ENCODE data around the gene KCNIP3.
"Not testable (repeated sequence)": the region's sequence is repeated elsewhere in the genome, so short reads cannot be mapped to it uniquely, and the experiment has no call there.

Gene KCNIP3

DNA sequence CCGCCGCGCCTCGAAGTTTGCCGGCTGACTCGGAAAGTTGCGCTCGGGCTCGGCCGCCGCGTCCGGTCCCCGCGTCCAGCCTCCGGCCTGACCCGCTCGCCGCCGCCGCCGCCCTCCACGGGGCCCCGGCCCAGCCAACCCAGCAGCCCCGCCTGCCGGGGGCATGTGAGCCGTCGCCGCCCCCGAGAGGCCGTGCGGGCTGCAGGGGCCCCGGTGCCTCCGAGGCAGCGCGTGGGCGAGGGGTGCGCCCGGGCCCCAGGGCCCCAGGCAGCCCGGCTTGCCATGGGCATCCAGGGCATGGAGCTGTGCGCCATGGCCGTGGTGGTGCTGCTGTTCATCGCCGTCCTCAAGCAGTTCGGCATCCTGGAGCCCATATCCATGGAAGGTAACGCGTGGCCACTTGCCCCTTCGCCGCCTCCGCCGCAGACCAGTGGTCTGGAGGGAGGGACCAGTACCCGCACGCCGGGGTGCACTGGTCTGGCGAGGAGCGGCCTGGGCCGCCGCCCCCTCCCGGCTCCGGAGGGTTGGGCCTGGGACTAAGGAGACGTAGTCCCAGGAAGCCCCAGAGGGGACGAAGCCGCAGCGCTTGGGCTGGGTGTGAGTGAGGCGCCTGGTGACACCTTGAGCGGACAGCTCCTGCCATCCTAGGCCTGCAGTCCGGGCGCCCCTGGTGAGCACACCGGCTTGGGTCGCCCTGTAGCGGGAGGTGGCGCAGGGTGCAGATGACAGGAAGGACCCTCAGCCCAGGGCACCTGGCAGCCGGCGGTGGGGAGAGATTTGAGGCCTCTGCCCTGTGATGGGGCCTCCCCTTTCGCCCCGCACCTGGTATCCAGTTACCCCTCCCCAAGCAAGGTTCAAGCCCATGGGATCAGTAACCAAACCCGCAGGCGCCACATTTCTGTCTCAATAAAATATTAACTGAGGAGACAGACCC, 49.9 kb downstream of the KCNIP3 start:
- no peak for DNase-seq (ENCODE audit: extremely low read depth in 1 of 2, low read depth in 1 of 2)

DNA sequence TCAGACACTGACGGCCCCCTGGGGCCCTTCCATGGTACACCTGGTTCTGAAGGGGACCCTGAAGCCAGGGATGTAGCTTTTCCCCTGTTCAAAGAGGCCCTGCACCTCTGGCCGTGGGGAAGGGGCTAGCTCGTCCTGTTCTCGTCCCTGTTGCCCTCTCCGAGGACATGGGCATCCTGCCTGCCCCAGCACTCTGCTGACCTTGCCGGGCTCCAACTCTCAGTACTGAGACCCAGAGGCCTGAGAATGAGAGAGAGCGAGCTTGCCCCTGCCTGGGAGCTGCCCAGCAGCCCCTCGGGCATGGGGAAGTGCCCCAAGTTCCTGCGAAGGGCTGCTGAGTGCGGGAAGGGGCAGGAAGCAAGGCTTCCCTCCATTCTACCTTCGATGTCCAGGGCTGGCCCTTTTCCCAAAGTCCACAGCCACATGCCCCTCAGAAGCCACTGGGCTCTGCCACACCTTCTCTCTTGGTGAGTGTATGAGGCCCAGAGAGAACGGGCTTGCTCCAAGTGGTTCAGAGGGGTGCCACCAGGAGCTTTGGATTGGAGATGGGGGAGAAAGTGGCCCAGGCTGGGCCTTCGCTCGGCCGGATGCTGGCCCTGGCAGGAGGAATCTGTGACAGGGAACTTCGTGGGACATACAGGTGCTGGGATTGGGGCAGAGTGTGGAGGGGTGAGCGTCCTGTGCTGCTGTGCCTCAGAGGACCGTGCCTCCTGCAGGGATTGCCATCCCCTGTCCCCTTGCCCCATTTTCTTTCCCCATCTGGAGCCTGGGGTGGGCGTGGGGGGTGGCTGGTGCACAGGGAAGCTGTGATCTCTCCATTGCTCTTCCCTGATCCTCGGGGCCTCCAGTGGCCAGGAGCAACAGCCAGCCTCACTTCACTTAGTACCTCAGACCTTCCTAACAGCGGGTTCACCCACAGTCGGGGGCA, 50.8 kb downstream of the KCNIP3 start:
- DNase-seq (ENCODE audit: extremely low read depth in 1 of 2, low read depth in 1 of 2) = no peak

- DNase-seq (ENCODE audit: extremely low read depth in 1 of 2, low read depth in 1 of 2) = no peak
Observed at GRCh38 chr2:95348609-95349567, 51.7 kb downstream of the KCNIP3 start.

- DNase-seq (ENCODE audit: extremely low read depth in 1 of 2, low read depth in 1 of 2) = no peak
Observed at GRCh38 chr2:95349568-95350322, 52.6 kb downstream of the KCNIP3 start.

GRCh38 chr2:95350368-95350767, 53.2 kb downstream of the KCNIP3 start:
- no peak for DNase-seq (ENCODE audit: extremely low read depth in 1 of 2, low read depth in 1 of 2)

GRCh38 chr2:95350774-95351597, 53.8 kb downstream of the KCNIP3 start:
- no peak for DNase-seq (ENCODE audit: extremely low read depth in 1 of 2, low read depth in 1 of 2)

GRCh38 chr2:95351598-95351915, 54.4 kb downstream of the KCNIP3 start:
- DNase-seq (ENCODE audit: extremely low read depth in 1 of 2, low read depth in 1 of 2) = no peak

DNA sequence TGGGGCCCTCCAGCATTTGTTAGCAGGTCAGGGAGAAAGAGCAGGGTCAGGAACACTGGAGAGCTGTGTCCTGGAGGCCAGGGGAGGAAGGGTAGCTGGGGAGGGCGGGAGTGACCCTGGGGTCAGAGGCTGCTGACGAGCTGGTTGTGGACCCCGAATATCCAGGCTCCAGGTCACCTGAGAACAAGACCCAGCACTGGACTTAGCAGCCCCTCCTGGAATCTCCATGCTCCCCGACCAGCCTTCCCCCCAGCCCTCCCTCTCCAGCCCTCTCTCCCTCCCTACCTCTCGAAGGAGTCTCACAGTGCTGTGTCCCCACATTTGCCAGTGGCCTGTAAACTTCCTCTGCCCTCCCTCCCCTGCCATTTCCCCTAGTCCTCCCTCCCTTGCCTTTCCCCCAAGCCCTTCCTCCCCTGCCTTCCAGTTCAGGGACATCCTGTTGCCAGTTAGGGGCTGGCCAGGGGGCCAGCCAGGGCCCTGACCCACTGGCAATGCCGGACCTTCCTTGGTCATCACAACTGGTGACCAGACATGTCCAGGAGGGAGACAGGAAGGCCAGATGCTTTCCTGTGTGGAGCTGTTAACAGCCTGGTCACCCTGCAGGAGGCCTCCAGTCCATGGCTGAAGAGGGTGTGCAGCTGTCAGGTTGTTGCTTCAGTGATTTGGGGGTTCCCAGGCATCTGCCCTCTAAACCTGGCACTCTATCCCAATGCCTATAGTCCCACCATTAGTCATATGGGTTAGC, 55.3 kb downstream of the KCNIP3 start:
- DNase-seq (ENCODE audit: extremely low read depth in 1 of 2, low read depth in 1 of 2) = no peak

DNA sequence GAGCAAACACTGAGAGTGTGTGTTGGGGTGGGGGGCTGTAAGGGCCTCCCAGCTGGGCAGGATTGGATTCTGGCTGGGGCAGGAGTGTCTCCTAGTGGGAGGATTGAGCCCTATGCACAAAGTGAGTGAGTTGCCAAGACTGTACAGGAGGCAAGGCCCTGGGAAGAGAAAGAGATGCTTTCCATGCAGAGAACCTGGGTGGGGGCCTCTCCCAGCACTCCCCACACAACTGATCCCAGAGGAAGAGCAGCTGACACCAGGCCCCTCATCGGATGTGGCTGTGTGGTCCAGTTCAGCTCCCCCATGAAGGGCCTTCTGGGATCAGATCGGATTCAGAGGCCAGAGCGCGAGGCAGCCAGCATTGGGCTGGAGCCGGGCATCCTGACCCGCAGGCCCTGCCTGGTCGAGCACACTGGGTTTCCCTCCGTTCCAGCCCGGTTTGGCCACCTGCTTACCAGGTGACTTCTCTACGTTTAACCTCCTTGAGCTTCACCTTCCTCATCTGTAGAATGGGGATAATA, 56.0 kb downstream of the KCNIP3 start:
- no peak for DNase-seq (ENCODE audit: extremely low read depth in 1 of 2, low read depth in 1 of 2)

GRCh38 chr2:95353613-95354468, 56.7 kb downstream of the KCNIP3 start:
- DNase-seq (ENCODE audit: extremely low read depth in 1 of 2, low read depth in 1 of 2) = no peak

DNA sequence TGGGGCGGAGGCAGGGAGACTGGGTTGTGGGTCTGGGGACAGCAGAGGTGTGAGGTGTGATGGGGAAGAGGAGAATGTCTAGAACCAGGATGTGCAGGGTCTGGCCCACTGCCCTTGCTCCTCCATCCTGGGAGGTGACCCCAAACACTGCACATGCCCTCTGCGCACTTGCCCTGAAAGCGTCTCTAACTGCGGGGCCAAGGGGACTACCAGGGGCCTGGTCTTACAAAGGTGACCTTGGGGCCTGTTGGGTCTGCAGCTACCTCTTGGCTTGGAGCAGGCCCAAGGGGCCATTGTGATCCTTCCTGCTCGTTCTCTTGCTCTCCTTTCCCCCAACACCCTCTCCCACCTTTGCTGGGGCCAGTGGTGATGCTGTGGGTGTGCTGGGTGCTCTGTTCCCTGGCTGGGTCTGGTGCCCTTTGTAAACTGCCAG, 57.3 kb downstream of the KCNIP3 start:
- no peak for DNase-seq (ENCODE audit: extremely low read depth in 1 of 2, low read depth in 1 of 2)

- DNase-seq (ENCODE audit: extremely low read depth in 1 of 2, low read depth in 1 of 2) = no peak
Observed at GRCh38 chr2:95354925-95355324, 57.8 kb downstream of the KCNIP3 start.

DNA sequence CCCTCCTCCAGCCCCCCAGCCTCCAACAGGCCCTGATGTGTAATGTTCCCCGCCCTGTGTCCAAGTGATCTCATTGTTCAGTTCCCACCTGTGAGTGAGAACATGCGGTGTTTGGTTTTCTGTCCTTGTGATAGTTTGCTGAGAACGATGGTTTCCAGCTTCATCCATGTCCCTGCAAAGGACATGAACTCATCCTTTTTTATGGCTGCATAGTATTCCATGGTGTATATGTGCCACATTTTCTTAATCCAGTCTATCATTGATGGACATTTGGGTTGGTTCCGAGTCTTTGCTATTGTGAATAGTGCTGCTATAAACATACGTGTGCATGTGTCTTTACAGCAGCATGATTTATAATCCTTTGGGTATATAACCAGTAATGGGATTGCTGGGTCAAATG, 58.3 kb downstream of the KCNIP3 start:
- not testable (repeated sequence) for DNase-seq (ENCODE audit: extremely low read depth in 1 of 2, low read depth in 1 of 2)

GRCh38 chr2:95356821-95357700, 59.9 kb downstream of the KCNIP3 start:
- no peak for DNase-seq (ENCODE audit: extremely low read depth in 1 of 2, low read depth in 1 of 2)

DNA sequence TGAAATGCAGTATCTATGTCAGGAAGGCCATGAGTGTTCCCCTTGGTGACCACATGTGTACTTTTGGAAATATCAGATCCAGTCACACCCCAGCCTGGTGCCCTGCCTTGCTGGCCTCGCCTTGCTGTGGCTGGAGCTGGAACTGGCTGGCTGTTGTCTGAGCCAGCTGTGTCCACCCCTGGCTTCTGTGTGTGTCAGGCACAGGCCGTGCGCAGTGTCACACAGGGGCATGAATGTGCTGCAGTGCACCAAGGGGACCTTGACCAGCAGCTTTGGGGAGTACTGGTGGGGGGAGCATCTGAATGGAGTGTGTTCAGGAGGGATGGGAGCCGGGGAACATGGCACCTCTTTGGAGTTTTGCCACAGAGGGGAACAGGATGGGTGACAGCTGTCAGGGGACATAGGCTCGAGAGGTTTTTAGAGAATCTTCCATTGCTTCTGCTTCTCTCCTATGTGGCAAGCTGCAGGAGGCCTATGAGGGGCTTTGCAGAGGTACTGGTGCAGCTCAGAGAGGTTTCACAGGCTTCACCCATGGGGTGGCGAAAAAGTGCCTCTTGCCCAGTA, 60.7 kb downstream of the KCNIP3 start:
- DNase-seq (ENCODE audit: extremely low read depth in 1 of 2, low read depth in 1 of 2) = no peak

- DNase-seq (ENCODE audit: extremely low read depth in 1 of 2, low read depth in 1 of 2) = no peak
Observed at GRCh38 chr2:95359031-95359430, 61.9 kb downstream of the KCNIP3 start.

All from activated CD8-positive, alpha-beta memory T cell treated with anti-CD3 and anti-CD28 coated beads for 1 hour (primary cell).